Panc1 (cell line): Measurements from ENCODE around the gene MADD.

ENCODE experiments used
- CTCF ChIP-seq: fragments of 450-650 bp; IDR thresholded peaks from 2 replicates; pipeline ENCODE4 v1.5.1; 2017; ENCODE audit warnings: mild to moderate bottlenecking
- POLR2AphosphoS5 ChIP-seq: IDR thresholded peaks from 2 replicates; pipeline ENCODE4 v1.6.1; 2012; ENCODE audit warnings: mild to moderate bottlenecking, low read depth, low read length, moderate library complexity
- TCF7L2 ChIP-seq: IDR thresholded peaks from 2 replicates; pipeline ENCODE4 v1.6.1; 2011; ENCODE audit warnings: mild to moderate bottlenecking, low read depth, low read length, inconsistent platforms
- TF ChIP-seq, protein P1 (sequence below), 2 experiments: IDR thresholded peaks; 2 replicates each; pipeline ENCODE4 v1.6.1; 2011 to 2012; ENCODE audit warnings: low read depth in 2 of 2, control low read depth in 1 of 2, low read length in 1 of 2, mild to moderate bottlenecking in 1 of 2, moderate library complexity in 1 of 2; ENCODE audit not compliant: insufficient read depth in 1 of 2

GRCh38 chr11:47242596-47243192, 27.2 kb upstream of the MADD start:
- no peak for TF ChIP-seq CTCF
- no peak for TF ChIP-seq POLR2AphosphoS5
- TF ChIP-seq, protein P1, sequence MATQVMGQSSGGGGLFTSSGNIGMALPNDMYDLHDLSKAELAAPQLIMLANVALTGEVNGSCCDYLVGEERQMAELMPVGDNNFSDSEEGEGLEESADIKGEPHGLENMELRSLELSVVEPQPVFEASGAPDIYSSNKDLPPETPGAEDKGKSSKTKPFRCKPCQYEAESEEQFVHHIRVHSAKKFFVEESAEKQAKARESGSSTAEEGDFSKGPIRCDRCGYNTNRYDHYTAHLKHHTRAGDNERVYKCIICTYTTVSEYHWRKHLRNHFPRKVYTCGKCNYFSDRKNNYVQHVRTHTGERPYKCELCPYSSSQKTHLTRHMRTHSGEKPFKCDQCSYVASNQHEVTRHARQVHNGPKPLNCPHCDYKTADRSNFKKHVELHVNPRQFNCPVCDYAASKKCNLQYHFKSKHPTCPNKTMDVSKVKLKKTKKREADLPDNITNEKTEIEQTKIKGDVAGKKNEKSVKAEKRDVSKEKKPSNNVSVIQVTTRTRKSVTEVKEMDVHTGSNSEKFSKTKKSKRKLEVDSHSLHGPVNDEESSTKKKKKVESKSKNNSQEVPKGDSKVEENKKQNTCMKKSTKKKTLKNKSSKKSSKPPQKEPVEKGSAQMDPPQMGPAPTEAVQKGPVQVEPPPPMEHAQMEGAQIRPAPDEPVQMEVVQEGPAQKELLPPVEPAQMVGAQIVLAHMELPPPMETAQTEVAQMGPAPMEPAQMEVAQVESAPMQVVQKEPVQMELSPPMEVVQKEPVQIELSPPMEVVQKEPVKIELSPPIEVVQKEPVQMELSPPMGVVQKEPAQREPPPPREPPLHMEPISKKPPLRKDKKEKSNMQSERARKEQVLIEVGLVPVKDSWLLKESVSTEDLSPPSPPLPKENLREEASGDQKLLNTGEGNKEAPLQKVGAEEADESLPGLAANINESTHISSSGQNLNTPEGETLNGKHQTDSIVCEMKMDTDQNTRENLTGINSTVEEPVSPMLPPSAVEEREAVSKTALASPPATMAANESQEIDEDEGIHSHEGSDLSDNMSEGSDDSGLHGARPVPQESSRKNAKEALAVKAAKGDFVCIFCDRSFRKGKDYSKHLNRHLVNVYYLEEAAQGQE (IDR thresholded peaks at IDR 0.05; ENCODE audit: insufficient read depth in 1 of 2, low read depth in 2 of 2, low read length in 1 of 2): no peak
- no peak for TF ChIP-seq TCF7L2
